ENCODE data around the gene PALLD.

The PALLD gene

GRCh38 chr4:168857546-168858314, 360.9 kb downstream of the PALLD start:
- no peak for TF ChIP-seq CTCF (IDR thresholded peaks at IDR 0.05; ENCODE audit: low read depth, low read length)
- Histone ChIP-seq H3K27me3 (no peaks in the 10 kb centered on the region), H3K9me3 (no peaks in the 10 kb centered on the region), H3K4me1 (no peaks in the 10 kb centered on the region; the same call in 1 of the 2 replicates), H3K36me3 (no peaks in the 10 kb centered on the region), H3K4me3 (ENCODE audit: low read depth, low read length) (no peak overlapping the region)
- no peak for DNase-seq

GRCh38 chr4:168859100-168859499, 362.2 kb downstream of the PALLD start:
- no peak overlapping the region for H3K4me3 ChIP-seq (ENCODE audit: low read depth, low read length)
- H3K27me3 ChIP-seq = no peaks in the 10 kb centered on the region
- H3K36me3 ChIP-seq = no peaks in the 10 kb centered on the region
- no peak for TF ChIP-seq CTCF (IDR thresholded peaks at IDR 0.05; ENCODE audit: low read depth, low read length)
- no peaks in the 10 kb centered on the region; the same call in 1 of the 2 replicates for H3K4me1 ChIP-seq
- no peaks in the 10 kb centered on the region for H3K9me3 ChIP-seq
- DNase-seq = no peak

- Histone ChIP-seq H3K4me1 (no peaks in the 10 kb centered on the region; the same call in 1 of the 2 replicates), H3K27me3 (no peaks in the 10 kb centered on the region), H3K36me3 (no peaks in the 10 kb centered on the region), H3K4me3 (ENCODE audit: low read depth, low read length) (no peak overlapping the region), H3K9me3 (no peaks in the 10 kb centered on the region)
- no peak for TF ChIP-seq CTCF (IDR thresholded peaks at IDR 0.05; ENCODE audit: low read depth, low read length)
- no peak for DNase-seq
These were observed 363.2 kb downstream of the PALLD start for GRCh38 chr4:168859888-168860694.

GRCh38 chr4:168860827-168861226, 364.0 kb downstream of the PALLD start:
- Histone ChIP-seq H3K4me3 (ENCODE audit: low read depth, low read length) (no peak overlapping the region), H3K9me3 (no peaks in the 10 kb centered on the region), H3K4me1 (no peaks in the 10 kb centered on the region; the same call in 1 of the 2 replicates), H3K27me3 (no peaks in the 10 kb centered on the region), H3K36me3 (no peaks in the 10 kb centered on the region)
- no peak for DNase-seq
- TF ChIP-seq CTCF (IDR thresholded peaks at IDR 0.05; ENCODE audit: low read depth, low read length) = no peak

- Histone ChIP-seq H3K36me3 (no peaks in the 10 kb centered on the region), H3K4me1 (no peaks in the 10 kb centered on the region; the same call in 1 of the 2 replicates), H3K9me3 (no peaks in the 10 kb centered on the region), H3K27me3 (no peaks in the 10 kb centered on the region), H3K4me3 (ENCODE audit: low read depth, low read length) (no peak overlapping the region)
- no peak for TF ChIP-seq CTCF (IDR thresholded peaks at IDR 0.05; ENCODE audit: low read depth, low read length)
- no peak for DNase-seq
These were observed 367.1 kb downstream of the PALLD start for GRCh38 chr4:168863719-168864647.
